Neural cell (in vitro differentiated cells): ENCODE measurements around the gene EBF3. TPM values are rescaled to one million over a fixed set of nuclear protein-coding genes. Genes with fewer than 3 reads are reported as not detected.

Experiments
- H2AFZ ChIP-seq: fragments of 200-600, 300-800 bp; sonication (generic), shearing (Covaris generic); 2 replicates; pipeline ENCODE4 v1.6.0; 2014; ENCODE audit warnings: low read depth, mild to moderate bottlenecking, antibody characterized with exemption, low read length, moderate library complexity
- H3F3A ChIP-seq: fragments of 200-600 bp; shearing (Covaris generic); 2 replicates; pipeline ENCODE4 v1.6.1; 2016; ENCODE audit warnings: mild to moderate bottlenecking, moderate library complexity, mixed read lengths, antibody characterized with exemption, low read length; ENCODE audit not compliant: insufficient read depth, poor library complexity, severe bottlenecking
- H3K27ac ChIP-seq: fragments of 200-600, 300-800 bp; sonication (generic), shearing (Covaris generic); 2 replicates; pipeline ENCODE4 v1.5.1; 2014; ENCODE audit warnings: mild to moderate bottlenecking, low read length, moderate library complexity
- H3K27me3 ChIP-seq: fragments of 300-800, 200-600 bp; sonication (generic), shearing (Covaris generic); 2 replicates; pipeline ENCODE4 v1.6.0; 2014; ENCODE audit warnings: mild to moderate bottlenecking, low read depth, low read length, moderate library complexity; ENCODE audit not compliant: insufficient read depth
- H3K36me3 ChIP-seq: fragments of 300-800, 200-600 bp; sonication (generic), shearing (Covaris generic); 2 replicates; pipeline ENCODE4 v1.5.1; 2014; ENCODE audit warnings: mild to moderate bottlenecking, antibody characterized with exemption, low read length, moderate library complexity; ENCODE audit not compliant: insufficient read depth
- H3K4me2 ChIP-seq: fragments of 300-800, 200-600 bp; sonication (generic), shearing (Covaris generic); 2 replicates; pipeline ENCODE4 v1.6.0; 2014; ENCODE audit warnings: mild to moderate bottlenecking, low read length
- H3K4me3 ChIP-seq: fragments of 300-800, 200-600 bp; sonication (generic), shearing (Covaris generic); 2 replicates; pipeline ENCODE4 v1.5.1; 2014; ENCODE audit warnings: mild to moderate bottlenecking, low read length, moderate library complexity
- H3K79me2 ChIP-seq: fragments of 200-600 bp; shearing (Covaris generic); replicated peaks from 2 replicates; pipeline ENCODE4 v1.6.0; 2014; ENCODE audit warnings: mild to moderate bottlenecking, low read length, moderate library complexity; ENCODE audit not compliant: insufficient read depth
- H3K9ac ChIP-seq: fragments of 300-800, 200-600 bp; sonication (generic), shearing (Covaris generic); 2 replicates; pipeline ENCODE4 v1.6.1; 2016; ENCODE audit warnings: mild to moderate bottlenecking, low read length, mixed read lengths
- H3K9me2 ChIP-seq: fragments of 200-600 bp; shearing (Covaris generic); 2 replicates; pipeline ENCODE4 v1.6.1; 2016; ENCODE audit warnings: mild to moderate bottlenecking, low read length, mixed read lengths; ENCODE audit not compliant: insufficient read depth
- H3K9me3 ChIP-seq: fragments of 200-600, 300-800 bp; sonication (generic), shearing (Covaris generic); 2 replicates; pipeline ENCODE4 v1.6.1; 2016; ENCODE audit warnings: mild to moderate bottlenecking, mixed run types, low read length, moderate library complexity, mixed read lengths
- H4K20me1 ChIP-seq: fragments of 200-600 bp; shearing (Covaris generic); 2 replicates; pipeline ENCODE4 v1.6.1; 2016; ENCODE audit warnings: mild to moderate bottlenecking, mixed run types; ENCODE audit not compliant: insufficient read depth
- EP300 ChIP-seq: fragments of 450-650 bp; conservative IDR thresholded peaks from 2 replicates; pipeline ENCODE4 v1.6.1; 2014; ENCODE audit warnings: antibody characterized with exemption, mild to moderate bottlenecking, moderate library complexity; ENCODE audit not compliant: poor library complexity, severe bottlenecking
- EZH2 ChIP-seq: fragments of 200-600, 300-800 bp; shearing (Covaris generic), sonication (generic); IDR thresholded peaks from 2 replicates; pipeline ENCODE4 v1.6.1; 2014; ENCODE audit warnings: antibody characterized with exemption, low read length, borderline replicate concordance, mild to moderate bottlenecking; ENCODE audit not compliant: insufficient read depth, poor library complexity, severe bottlenecking
- MXI1 ChIP-seq: fragments of 450-650 bp; conservative IDR thresholded peaks from 2 replicates; pipeline ENCODE4 v1.6.1; 2014; ENCODE audit warnings: antibody characterized with exemption, mild to moderate bottlenecking; ENCODE audit not compliant: poor library complexity, severe bottlenecking
- POLR2AphosphoS5 ChIP-seq: IDR thresholded peaks from 2 replicates; pipeline ENCODE4 v1.6.1; 2012
- RAD21 ChIP-seq: fragments of 450-650 bp; conservative IDR thresholded peaks from 2 replicates; pipeline ENCODE4 v1.6.1; 2014; ENCODE audit warnings: antibody characterized with exemption, mild to moderate bottlenecking, moderate library complexity
- SMC3 ChIP-seq: fragments of 450-650 bp; conservative IDR thresholded peaks from 2 replicates; pipeline ENCODE4 v1.6.1; 2014; ENCODE audit warnings: antibody characterized with exemption, mild to moderate bottlenecking, moderate library complexity; ENCODE audit not compliant: poor library complexity
- TAF1 ChIP-seq: IDR thresholded peaks from 2 replicates; pipeline ENCODE4 v1.6.1; 2012; ENCODE audit warnings: low read depth
- polyA plus RNA-seq: library from polyadenylated mRNA; depleted of rRNA; stranded (reverse); fragments of >200 nt; gene quantifications from 2 replicates; pipeline ENCODE4 v1.2.3, GENCODE V29; 2014
- TF ChIP-seq, protein P1 (sequence below): IDR thresholded peaks from 2 replicates; pipeline ENCODE4 v1.6.1; 2012; ENCODE audit warnings: borderline replicate concordance
- TF ChIP-seq, protein P2 (sequence below): fragments of 450-650 bp; IDR thresholded peaks from 2 replicates; pipeline ENCODE4 v1.5.1; 2014; ENCODE audit warnings: antibody characterized with exemption, mild to moderate bottlenecking, moderate library complexity; ENCODE audit not compliant: poor library complexity, severe bottlenecking

EBF3 gene
- polyA plus RNA-seq, 1 donor from 2014 or later, result 0.38 TPM

DNA sequence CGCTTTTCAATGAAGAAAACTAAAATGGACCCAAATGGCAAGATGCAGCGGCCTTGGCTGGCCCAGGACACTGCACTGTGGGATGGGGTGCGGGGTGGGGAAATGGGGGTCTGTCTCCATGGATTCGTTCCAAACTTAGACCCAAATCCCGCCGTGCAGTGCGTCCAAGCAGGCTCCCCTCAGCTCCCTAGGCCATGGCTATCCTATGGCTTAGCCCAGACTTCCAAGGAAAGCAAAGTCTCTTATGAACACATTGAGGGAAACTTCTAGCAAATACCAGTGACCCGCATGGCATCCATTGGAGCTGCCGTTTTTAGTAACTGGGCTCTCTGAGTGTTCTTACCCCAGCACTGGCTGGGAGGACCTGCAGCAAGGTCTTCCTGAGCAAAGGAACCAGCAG is 122.5 kb downstream of the EBF3 start:
- Histone ChIP-seq H2AFZ (no peak overlapping the region), H3K27ac (no peak overlapping the region), H3F3A (no peaks in the 10 kb centered on the region), H3K4me3 (no peak overlapping the region), H3K4me2 (no peak overlapping the region), H4K20me1 (no peaks in the 10 kb centered on the region), H3K79me2 (no peaks in the 10 kb centered on the region), H3K9ac (no peak overlapping the region), H3K9me3 (no peaks in the 10 kb centered on the region), H3K27me3 (no peaks in the 10 kb centered on the region), H3K9me2 (no peaks in the 10 kb centered on the region), H3K36me3 (no peaks in the 10 kb centered on the region)
- no peak for TF ChIP-seq POLR2AphosphoS5
- TF ChIP-seq, protein P1, sequence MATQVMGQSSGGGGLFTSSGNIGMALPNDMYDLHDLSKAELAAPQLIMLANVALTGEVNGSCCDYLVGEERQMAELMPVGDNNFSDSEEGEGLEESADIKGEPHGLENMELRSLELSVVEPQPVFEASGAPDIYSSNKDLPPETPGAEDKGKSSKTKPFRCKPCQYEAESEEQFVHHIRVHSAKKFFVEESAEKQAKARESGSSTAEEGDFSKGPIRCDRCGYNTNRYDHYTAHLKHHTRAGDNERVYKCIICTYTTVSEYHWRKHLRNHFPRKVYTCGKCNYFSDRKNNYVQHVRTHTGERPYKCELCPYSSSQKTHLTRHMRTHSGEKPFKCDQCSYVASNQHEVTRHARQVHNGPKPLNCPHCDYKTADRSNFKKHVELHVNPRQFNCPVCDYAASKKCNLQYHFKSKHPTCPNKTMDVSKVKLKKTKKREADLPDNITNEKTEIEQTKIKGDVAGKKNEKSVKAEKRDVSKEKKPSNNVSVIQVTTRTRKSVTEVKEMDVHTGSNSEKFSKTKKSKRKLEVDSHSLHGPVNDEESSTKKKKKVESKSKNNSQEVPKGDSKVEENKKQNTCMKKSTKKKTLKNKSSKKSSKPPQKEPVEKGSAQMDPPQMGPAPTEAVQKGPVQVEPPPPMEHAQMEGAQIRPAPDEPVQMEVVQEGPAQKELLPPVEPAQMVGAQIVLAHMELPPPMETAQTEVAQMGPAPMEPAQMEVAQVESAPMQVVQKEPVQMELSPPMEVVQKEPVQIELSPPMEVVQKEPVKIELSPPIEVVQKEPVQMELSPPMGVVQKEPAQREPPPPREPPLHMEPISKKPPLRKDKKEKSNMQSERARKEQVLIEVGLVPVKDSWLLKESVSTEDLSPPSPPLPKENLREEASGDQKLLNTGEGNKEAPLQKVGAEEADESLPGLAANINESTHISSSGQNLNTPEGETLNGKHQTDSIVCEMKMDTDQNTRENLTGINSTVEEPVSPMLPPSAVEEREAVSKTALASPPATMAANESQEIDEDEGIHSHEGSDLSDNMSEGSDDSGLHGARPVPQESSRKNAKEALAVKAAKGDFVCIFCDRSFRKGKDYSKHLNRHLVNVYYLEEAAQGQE, result no peak
- no peak for TF ChIP-seq SMC3
- TF ChIP-seq, protein P2, sequence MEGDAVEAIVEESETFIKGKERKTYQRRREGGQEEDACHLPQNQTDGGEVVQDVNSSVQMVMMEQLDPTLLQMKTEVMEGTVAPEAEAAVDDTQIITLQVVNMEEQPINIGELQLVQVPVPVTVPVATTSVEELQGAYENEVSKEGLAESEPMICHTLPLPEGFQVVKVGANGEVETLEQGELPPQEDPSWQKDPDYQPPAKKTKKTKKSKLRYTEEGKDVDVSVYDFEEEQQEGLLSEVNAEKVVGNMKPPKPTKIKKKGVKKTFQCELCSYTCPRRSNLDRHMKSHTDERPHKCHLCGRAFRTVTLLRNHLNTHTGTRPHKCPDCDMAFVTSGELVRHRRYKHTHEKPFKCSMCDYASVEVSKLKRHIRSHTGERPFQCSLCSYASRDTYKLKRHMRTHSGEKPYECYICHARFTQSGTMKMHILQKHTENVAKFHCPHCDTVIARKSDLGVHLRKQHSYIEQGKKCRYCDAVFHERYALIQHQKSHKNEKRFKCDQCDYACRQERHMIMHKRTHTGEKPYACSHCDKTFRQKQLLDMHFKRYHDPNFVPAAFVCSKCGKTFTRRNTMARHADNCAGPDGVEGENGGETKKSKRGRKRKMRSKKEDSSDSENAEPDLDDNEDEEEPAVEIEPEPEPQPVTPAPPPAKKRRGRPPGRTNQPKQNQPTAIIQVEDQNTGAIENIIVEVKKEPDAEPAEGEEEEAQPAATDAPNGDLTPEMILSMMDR, result no peak
- TF ChIP-seq TAF1, result no peak
- TF ChIP-seq EZH2, result no peak
- no peak for TF ChIP-seq RAD21
- TF ChIP-seq EP300, result no peak
- no peak for TF ChIP-seq MXI1

DNA sequence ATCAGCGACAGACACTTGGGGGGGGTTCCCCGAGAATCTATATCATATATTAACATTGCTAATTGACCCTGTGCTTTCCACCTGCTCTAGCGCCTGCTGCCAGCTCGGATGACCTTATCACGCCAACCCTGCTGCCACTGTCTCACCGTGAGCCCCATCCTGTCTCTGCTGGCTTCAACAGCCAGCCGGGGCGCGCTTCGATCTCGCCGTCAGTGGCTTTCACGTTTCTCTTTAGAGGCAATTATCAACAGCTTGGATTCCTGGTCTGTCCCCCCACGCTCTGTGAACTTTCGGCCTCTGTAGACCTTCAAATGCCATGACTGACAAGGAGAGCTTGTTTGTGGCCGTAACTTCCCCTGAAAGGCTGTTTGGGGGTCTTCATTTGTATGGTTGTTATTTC is 123.0 kb downstream of the EBF3 start:
- H4K20me1 ChIP-seq, result no peaks in the 10 kb centered on the region
- TF ChIP-seq, protein P1, result no peak
- TF ChIP-seq EP300 (no peak), RAD21 (no peak), TAF1 (no peak), POLR2AphosphoS5 (no peak), SMC3 (no peak), MXI1 (no peak)
- TF ChIP-seq, protein P2, result no peak
- no peaks in the 10 kb centered on the region for H3K9me2 ChIP-seq
- no peak overlapping the region for H3K4me2 ChIP-seq
- H2AFZ ChIP-seq, result no peak overlapping the region
- no peaks in the 10 kb centered on the region for H3K9me3 ChIP-seq
- no peak overlapping the region for H3K9ac ChIP-seq
- no peak overlapping the region for H3K4me3 ChIP-seq
- H3F3A ChIP-seq, result no peaks in the 10 kb centered on the region
- no peaks in the 10 kb centered on the region for H3K27me3 ChIP-seq
- H3K27ac ChIP-seq, result no peak overlapping the region
- H3K36me3 ChIP-seq, result no peaks in the 10 kb centered on the region
- no peaks in the 10 kb centered on the region for H3K79me2 ChIP-seq
